GM19324 (cell line): ENCODE data around the gene FCRL5.
"Not testable (repeated sequence)": the region's sequence is repeated elsewhere in the genome, so short reads cannot be mapped to it uniquely, and the experiment has no call there.

Source experiments
- ATAC-seq: cut with Tn5 transposase; IDR thresholded peaks from one replicate; pipeline ENCODE4 v1.9.1; 2021; ENCODE audit warnings: mild to moderate bottlenecking, moderate library complexity; ENCODE audit not compliant: unreplicated experiment, low FRiP score

The FCRL5 gene

GRCh38 chr1:157551694-157552693, at the start of gene FCRL5:
Gene FCRL5, minus strand, starts transcription at chr1:157552515. Its CDS starts 153 bp downstream, at chr1:157552362.
- ATAC-seq: peak; percentile 69

- no peak for ATAC-seq
Observed at GRCh38 chr1:157600236-157600635, 47.9 kb upstream of the FCRL5 start.

DNA sequence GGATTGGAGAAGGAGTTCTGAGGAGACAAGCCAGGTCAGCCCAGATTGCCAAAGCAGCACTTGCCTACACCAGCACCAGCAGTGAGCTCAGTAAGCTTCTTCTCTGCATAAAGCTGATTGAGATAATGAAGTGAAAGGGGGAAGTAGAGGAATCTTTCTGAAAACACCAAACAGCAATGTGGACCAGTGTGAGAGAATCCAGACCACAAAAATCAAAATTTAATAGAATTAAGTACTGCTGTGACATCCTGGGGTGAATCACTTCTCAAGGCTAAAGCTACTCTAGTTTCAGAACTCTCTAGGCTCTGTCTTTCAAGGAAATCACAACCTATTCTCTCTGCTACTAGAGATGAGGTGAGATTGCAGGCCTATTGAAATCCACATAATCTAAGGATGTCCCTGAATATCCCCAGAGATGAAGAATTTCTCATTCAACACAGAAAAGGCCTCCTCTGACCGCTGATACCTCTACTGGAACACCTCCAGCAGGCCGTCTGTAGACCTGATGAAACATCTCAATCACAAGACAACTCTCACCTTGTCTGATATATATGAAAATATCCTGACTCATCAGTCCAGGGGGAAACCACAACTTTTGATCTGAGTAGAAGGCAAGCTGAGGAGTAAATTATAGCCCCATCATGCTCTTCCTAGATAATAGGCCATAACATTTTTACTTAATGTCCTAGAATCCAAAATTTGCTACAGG, 45.8 kb upstream of the FCRL5 start, which contains the start of gene FCRL4:
TSS of gene FCRL4 (minus strand) at position 127 of the 709 bp plus-strand sequence. CDS start 141 bp downstream, outside the sequence.
- peak; percentile 46 for ATAC-seq

DNA sequence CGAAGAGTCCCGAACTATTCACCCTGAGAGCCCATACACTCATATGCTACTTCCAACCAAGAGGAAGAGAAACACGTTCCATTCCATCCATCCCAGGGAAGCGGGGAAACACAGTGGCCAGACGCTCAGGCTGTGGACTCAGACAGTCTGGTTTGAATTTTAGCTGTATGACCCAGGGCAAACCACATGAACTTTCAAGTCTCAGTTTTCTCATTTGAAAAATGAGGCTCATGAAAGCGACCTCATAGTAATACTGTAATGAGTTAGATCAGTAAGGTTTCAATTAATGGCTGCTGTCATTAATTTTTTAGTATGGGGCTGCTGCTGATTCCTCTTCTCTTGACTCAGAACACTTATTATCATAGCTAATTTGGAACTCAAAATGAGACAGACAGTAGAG, 44.1 kb upstream of the FCRL5 start:
- ATAC-seq: no peak

DNA sequence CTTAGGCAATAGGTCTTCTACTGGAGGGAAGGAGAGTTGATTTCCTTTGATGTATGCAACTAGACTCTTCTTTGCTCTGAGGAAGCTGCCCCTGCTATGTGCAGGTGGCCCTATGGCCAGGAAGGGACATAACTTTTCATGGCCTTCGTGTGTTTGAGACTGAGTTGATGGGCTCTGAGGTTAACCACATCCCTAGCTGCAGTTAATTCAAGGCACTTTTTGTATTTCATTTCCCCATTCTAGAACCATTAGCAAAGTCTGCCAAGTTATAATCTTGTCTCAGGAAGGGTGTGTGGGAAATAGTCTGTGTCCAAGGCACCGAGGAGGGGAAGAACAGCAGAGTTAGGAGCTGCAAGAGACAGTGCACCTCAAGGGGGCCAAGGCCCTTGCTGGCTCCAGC, 43.0 kb upstream of the FCRL5 start:
- ATAC-seq: peak; percentile 65

GRCh38 chr1:157585984-157586383, 33.7 kb upstream of the FCRL5 start:
- ATAC-seq: no peak

DNA sequence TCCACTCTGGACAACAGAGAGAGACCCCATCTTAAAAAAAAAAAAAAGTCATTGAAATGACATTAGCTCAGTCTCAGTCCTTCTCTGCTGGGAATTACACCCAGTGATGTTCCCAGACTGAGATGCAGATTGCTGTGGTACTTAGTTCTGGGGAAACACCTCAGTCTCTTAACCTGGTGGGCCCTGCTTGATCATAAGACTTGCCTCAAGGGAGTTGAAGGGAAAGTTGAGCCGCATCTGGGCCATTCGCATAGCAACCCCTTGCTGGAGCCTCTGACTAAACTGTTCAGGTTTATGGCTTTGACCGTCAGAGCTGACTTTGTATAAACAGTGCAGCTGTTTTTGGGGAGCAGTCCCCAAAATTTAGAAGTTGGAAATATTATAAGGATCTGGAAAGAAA, 32.2 kb upstream of the FCRL5 start:
- no peak for ATAC-seq

DNA sequence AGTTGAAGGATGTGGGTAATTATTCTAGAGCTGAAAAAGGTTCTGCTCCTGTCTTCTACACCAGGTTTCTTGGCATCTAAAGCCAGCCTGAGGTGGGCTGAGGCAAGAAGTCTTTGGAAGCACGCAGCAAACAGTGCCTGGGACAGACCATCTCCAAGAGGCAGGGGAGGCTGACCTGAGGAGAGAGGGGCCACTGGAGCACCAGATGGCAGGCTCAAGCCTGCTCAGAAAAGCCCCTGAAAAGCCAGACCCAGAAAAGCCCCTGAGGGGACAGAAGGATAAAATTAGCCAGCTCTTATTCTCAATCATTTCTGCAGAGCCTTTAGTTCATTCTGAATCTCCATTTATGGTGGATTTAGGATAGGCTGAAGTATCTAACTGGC, 28.5 kb upstream of the FCRL5 start:
- no peak for ATAC-seq

GRCh38 chr1:157580179-157580827, 28.0 kb upstream of the FCRL5 start:
- ATAC-seq: no peak

- ATAC-seq: no peak
Observed at GRCh38 chr1:157577420-157577819, 25.1 kb upstream of the FCRL5 start.

- ATAC-seq: peak; percentile 49
Observed at GRCh38 chr1:157575744-157576143, 23.4 kb upstream of the FCRL5 start.

GRCh38 chr1:157574836-157575235, 22.5 kb upstream of the FCRL5 start:
- ATAC-seq: no peak

DNA sequence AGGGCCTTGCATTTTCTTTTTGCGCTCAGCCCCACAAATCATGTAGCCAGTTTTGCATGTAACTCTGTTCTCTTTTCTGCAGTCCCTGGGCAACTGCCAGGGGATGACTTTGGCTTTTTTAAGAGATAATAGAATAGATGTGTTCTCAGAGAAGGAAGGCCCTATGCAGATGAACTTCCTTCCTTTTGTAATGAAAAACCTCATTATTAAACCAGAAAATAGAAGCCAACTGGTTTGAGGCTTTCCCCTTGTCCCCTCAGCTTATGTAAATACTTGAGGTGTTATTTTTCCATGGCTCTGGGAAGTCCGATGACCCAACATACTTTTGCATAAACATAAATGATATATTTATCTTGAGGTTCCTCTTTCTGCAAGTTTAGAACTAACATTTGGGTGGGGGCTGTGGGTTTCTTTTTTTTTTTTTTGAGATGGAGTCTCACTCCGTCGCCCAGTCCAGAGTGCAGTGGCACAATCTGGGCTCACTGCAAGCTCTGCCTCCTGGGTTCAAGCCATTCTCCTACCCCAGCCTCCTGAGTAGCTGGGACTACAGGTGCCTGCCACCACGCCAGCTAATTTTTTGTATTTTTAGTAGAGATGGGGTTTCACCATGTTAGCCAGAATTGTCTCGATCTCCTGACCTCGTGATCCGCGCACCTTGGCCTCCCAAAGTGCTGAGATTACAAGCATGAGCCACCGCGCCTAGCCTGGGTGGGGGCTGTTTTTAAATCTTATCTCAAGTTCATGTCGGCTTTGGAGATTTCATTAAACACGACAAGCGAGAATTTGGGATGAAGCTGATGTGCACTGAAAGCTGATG, 14.4 kb upstream of the FCRL5 start:
- peak; percentile 54 for ATAC-seq

DNA sequence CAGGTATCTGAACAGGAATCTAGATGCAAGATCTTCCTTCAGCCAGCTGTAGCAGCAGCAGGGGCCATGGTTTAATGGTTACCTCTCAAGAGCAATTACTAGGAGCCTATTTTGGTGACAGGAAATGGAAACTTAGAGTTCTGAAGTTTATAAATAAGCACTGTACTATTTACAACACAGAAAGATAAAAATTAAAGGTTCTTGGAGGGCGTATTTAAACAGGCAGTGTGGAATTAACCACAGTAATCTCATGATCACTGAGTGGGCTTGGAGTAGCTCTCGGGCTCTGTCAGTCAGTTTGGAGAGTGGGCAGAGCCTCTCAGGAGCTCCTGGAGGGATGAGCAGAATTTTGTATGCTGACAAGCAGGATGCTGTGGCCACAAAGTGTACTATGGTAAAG, 10.2 kb upstream of the FCRL5 start:
- ATAC-seq: peak; percentile 56

DNA sequence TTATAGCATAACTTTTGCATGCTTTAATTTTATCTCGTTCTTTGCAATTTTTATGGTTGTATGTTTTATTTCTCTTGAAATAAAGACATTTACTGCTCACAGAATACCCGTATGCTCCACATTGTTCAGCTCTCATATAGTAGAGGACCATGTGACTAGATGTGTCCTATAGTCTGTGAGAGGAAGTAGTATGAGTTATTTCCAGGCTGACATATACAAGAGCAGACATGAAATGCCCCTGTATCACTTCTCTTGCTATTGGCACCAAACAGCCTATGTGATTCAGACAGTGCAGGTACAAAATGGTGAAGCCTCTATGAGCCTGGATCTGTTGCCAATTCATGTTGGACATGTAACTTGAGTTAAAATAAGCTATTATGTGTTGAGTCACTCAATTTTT, 5.8 kb upstream of the FCRL5 start:
- ATAC-seq: no peak

- not testable (repeated sequence) for ATAC-seq
Observed at GRCh38 chr1:157548081-157548480, 4.2 kb downstream of the FCRL5 start.

- no peak for ATAC-seq
Observed at GRCh38 chr1:157542676-157543075, 9.6 kb downstream of the FCRL5 start.

- no peak for ATAC-seq
Observed at GRCh38 chr1:157540852-157541251, 11.5 kb downstream of the FCRL5 start.

GRCh38 chr1:157540160-157540748, 12.1 kb downstream of the FCRL5 start:
- ATAC-seq: peak; percentile 57

DNA sequence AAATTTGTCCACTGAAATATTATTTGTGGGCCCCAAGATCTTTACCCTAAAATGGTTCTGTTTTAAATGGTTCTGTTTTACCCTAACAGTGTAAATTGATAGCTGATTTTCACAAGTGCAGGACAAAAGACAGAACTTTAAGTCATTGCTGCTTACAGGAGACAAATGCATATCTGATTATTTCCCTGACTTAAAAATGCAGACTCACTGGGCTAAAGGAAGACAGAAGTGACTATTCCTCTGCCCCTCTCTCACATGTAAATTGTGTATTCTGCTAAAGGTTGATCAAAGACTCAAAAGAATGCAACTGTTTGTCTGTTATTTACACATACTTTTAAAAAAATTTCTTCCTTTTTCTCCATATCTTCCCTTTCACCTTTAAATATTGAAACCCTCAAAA, 12.7 kb downstream of the FCRL5 start:
- no peak for ATAC-seq
